Measurements from ENCODE around the gene LDAH.

GRCh38 chr2:20803226-20803682 is 19.6 kb downstream of the LDAH start:
- TF ChIP-seq CTCF (IDR thresholded peaks at IDR 0.05) = no peak
- TF ChIP-seq POLR2A (IDR thresholded peaks at IDR 0.05) = no peak
